Fibroblast of villous mesenchyme (primary cell): Measurements from ENCODE around the gene FSTL1. TPM values are rescaled to one million over a fixed set of nuclear protein-coding genes. Genes with fewer than 3 reads are reported as not detected.

Experiments
- DNase-seq: peaks from one replicate; pipeline ENCODE4 v3.0.0-alpha.2; 2010; ENCODE audit warnings: low read depth
- H3K4me3 ChIP-seq: 2 replicates; pipeline ENCODE4 v1.5.1; 2011; ENCODE audit warnings: low read depth, mild to moderate bottlenecking, low read length
- CTCF ChIP-seq: IDR thresholded peaks from 2 replicates; pipeline ENCODE4 v1.5.1; 2012; ENCODE audit warnings: low read depth, mild to moderate bottlenecking, low read length; ENCODE audit not compliant: insufficient read depth
- total RNA-seq: library from RNA; depleted of rRNA; stranded (reverse); fragments of >200 nt; gene quantifications from 2 replicates; pipeline ENCODE4 v1.2.3, GENCODE V29; 2012

The FSTL1 gene
- total RNA-seq, 1 donor, result 1,795 TPM

DNA sequence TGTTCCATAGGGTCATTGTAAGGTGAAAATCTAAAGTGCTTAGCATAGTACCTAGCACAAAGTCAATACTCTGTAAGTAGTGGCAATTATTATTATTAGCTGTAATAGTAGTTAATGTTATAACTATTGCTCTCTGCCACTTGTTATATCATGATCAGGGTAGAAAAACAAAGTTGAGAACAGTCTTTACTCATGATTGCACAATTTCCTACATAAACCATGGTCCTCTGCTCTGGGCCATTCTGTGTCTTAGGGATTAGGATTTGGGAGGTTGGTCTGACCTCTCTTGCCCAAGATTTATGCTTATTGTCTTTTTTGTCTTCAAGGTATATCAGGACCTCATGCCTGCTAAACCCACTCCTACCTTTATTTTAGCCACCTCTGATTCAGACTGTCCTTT lies 97.3 kb downstream of the FSTL1 start:
- no peak overlapping the region for H3K4me3 ChIP-seq
- peak; percentile 13 for DNase-seq
- TF ChIP-seq CTCF, result no peak

DNA sequence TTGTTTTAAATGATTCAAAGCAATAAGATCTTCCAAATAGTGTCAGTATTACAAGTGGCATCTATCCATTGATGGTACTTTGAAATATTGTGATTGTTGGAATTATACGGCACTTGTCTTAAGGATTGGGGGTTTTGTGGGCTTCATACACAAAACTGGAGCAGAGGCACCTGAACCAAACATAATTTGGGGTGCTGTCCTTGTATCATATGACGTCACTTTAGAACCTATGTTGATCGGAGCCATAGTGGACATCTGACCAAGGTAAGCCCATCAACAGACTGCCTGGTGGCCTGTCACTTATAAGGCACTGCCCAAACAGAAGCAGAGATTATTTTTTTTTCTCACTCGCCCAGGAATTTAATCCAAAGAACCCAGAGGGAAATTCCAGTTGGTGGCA lies 98.8 kb downstream of the FSTL1 start:
- TF ChIP-seq CTCF, result no peak
- no peak overlapping the region for H3K4me3 ChIP-seq
- no peak for DNase-seq

DNA sequence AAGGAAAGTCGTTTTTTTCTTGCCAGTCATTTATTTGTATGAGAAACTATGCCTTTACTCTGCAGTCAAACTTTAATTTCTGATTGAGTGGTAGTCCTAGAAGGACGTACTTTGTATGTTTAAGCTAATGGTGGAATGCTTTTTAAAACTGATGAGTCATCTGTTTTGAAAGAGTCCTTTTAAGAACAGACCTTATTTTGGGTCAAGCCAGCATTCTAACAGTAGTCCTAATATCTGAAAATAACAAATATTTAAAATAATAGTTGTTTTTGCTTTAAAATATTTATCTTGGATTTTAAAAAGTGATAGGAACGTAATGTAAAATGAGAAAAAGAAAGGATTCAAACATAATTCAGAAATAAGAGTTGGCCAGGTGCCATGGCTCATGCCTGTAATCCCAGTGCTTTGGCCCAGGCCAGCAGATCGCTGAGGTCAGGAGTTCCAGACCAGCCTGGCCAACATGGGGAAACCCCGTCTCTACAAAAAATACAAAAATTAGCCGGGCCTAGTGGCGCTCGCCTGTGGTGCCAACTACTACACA lies 100.3 kb downstream of the FSTL1 start:
- peak overlapping the region; percentile 80 for H3K4me3 ChIP-seq
- DNase-seq, result peak; percentile 87

DNA sequence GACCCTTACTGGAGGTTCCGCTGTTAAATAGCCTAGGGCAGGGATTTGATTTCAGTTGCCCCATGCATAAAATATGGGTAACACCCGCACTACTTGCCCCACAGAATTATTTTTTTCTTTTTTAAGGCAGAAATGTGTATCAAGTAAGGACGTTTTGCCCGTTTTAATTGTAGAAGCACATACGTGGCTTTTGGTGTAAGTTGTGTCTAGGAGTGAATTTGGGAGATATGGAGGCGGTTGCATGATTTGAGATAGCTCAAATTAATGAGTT lies 101.0 kb downstream of the FSTL1 start:
- no peak for TF ChIP-seq CTCF
- H3K4me3 ChIP-seq, result peak overlapping the region; percentile 80
- no peak for DNase-seq

More for the DNA sequence above, 100.3 kb downstream of the FSTL1 start:
- TF ChIP-seq CTCF, result no peak

- DNase-seq, result peak; percentile 94
- peak; percentile 16 for TF ChIP-seq CTCF
- H3K4me3 ChIP-seq, result peak within 1 kb of the TSS; percentile 80
These were observed 101.6 kb downstream of the FSTL1 start, which contains the start of gene LRRC58 for GRCh38 chr3:120348991-120349854. LRRC58 (minus strand) TSS chr3:120349354; CDS start chr3:120349243, 111 bp downstream.

DNA sequence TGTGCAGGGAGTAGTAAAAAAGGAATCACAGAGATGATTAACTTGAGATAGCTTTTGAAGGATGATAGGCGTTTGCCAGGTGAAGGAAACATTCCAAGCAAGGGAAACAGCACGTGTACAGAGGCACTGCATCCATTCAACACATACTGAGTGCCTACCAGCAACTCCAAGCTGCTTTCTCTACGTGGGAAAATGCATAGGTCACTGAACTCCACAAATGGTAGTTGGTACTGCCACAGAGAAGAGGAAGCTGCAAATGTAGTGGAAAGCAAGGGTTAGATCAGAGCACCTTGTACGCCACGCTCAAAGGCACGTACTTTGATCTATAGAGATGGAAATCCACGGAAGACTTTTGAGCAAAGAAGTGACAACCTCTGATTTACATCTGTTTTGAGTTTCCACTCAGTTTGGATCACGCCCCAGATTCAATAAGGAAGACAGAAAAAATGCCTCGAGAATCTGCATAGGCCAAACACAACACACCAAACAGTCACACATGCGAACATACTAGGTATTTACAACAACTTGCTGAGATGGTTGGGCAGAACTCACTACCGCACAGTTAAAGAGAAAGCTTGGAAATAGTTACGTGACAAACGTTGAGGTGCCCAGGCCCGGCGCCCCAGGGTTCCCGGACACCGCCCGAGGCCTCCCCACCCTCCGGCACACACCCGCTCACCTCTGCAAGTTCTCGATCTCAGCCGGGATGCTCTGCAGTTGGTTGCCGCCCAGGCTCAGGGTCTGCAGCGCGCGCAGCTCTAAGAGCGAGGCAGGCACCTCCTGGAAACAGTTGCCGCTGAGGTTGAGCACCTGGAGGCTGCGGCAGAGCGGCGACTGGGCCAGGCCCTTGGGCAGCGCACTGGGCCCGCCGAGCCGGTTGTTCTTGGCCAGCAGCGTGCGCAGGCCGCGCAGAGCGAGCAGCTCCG lies 102.5 kb downstream of the FSTL1 start:
- TF ChIP-seq CTCF, result no peak
- peak; percentile 22 for DNase-seq
- peak overlapping the region; percentile 80 for H3K4me3 ChIP-seq
